ENCODE results near the gene STK24.
"Not testable (repeated sequence)": the region's sequence is repeated elsewhere in the genome, so short reads cannot be mapped to it uniquely, and the experiment has no call there.

- not testable (repeated sequence) for TF ChIP-seq CTCF (IDR thresholded peaks at IDR 0.05 in 4 of 5, conservative IDR thresholded peaks at IDR 0.05 in 1 of 5); POLR2A (IDR thresholded peaks at IDR 0.05)
These were observed 47.7 kb upstream of the STK24 start for GRCh38 chr13:98624589-98624988.

All from gastrocnemius medialis (tissue), 4 donors.